ENCODE results near the gene MRC1.

MRC1 gene

GRCh38 chr10:17847585-17848296, 38.6 kb downstream of the MRC1 start:
- DNase-seq (ENCODE audit: low spot score): no peak

GRCh38 chr10:17848646-17849045, 39.5 kb downstream of the MRC1 start:
- DNase-seq (ENCODE audit: low spot score): no peak

DNA sequence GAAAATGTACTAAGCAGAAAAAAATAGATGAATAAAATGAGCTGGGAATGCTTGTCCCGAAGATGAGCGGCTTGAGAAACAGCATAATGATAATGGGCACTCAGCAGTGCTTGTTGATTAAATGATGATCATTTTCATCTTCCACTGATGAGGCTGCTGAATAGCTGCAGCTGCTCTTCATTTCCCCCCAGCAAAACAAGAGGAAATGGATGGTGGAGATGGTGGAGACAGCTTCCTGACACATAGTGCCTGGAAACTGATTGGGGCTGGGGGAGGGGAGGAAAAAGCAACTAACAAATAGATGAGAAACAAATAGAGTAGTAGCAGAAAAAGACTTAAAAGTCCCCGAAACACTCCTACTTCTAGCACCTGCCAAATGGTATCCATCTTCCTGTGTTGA, 41.4 kb downstream of the MRC1 start:
- DNase-seq (ENCODE audit: low spot score): no peak

DNA sequence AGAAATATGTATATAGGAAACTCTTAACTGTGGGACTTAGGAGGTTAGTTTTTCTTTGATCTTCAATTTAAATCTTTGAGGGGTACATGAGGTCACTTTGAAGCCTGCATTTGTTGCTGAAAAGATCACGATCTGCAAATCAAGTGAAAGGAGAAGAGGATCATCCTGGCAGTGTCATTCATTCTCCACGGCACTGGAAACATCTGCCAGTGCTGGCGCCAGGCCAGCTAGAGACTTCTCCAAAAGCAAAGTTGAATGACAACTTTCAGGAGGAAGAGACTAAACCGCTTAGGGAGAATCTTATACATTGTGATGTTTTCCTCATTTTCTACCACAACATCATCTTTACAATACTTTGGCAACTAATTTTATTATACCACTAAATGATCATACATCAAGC, 42.5 kb downstream of the MRC1 start:
- DNase-seq (ENCODE audit: low spot score): no peak

DNA sequence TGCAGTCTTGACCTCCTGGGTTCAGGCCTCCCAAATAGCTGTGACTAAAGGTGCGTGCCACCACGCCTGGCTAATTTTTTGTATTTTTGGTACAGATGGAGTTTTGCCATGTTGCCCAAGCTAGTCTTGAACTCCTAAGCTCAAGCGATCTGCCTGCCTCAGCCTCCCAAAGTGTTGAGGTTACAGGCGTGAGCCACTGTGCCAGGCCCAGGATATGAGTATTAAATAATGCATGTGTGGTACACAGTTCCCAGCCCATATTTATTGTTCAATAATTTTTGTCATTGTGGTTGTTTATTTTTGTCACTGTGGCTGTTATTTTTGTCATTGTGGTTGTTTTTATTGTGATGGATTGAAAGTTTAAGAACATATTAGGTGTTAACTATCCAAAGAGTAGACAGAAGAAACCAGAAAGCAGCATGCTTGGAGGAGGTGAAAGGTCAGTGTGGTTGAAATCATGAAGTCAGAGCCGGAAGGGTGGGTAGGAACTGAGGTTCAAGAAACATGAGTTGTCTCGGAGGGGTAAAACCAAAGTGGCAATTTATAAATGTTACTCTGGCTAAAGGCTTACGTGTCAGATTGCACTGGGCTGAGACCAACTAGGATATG, 45.0 kb downstream of the MRC1 start:
- DNase-seq (ENCODE audit: low spot score): no peak

DNA sequence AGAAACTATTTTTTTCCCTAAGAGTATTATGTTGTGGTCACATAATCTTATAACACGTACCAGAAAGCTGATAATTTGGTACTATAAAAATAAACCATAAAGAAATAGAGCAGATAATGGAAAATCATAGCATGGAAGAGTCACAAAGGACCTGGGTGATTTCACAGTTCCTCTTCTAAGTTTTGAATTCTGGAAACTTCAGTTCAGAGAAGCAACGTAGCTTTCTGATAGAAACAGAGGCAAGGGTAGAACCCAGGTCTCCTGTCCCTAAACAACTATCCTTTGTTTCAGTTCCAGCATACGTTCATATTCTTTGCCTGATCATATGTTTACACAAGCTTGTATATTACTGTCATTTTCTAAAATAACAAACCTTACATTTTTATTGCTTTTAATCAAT, 47.9 kb downstream of the MRC1 start:
- no peak for DNase-seq (ENCODE audit: low spot score)

DNA sequence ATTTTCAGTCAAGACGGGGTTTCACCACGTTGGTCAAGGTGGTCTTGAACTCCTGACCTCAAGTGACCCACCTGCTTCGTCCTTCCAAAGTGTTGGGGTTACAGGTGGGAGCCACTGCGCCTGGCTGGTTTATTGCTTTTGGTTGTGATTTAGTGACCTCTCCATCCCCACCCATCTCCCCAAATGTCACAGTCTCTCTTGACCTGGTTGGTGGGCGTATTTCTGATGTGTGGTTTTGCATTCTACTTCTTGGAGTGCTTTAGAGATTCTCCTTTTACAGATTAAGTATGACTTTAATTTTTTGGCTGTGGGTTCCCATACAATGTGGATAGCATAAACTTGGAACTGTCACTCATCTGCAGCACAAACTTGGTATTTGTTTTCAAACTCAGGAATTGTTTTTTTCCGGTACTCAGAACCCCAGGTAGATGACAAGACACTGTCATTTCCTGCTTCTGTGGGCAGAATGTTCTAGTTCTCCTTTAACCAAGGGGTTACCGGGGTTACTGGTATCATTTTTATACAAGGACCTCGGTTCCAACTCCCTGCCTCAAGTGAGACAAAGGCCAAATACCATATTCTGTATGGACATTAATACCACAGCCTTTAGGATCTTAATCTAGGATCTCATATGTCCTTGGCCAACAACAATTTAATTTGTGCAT, 50.5 kb downstream of the MRC1 start:
- no peak for DNase-seq (ENCODE audit: low spot score)

DNA sequence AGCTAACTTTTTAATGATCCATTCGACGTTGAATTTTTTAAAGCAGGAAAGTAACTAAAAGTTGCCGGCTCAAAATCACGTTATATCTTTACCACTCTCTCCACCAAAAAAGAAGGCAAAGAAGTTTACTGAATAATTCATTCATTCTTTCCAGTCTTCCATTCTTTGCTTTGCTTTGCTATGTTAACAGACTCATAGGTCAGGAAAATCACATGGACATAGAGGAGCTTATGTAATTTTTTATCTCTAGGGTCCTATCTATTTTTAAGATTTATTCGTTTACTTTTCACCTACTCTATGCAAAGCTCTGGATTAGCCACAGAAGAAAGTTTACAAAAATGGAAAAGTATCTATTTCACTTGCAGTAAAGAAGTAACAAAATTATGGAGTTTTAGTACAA, 52.6 kb downstream of the MRC1 start:
- no peak for DNase-seq (ENCODE audit: low spot score)

- no peak for DNase-seq (ENCODE audit: low spot score)
Observed at GRCh38 chr10:17865351-17865750, 56.2 kb downstream of the MRC1 start.

- DNase-seq (ENCODE audit: low spot score): no peak
Observed at GRCh38 chr10:17866346-17866745, 57.2 kb downstream of the MRC1 start.

DNA sequence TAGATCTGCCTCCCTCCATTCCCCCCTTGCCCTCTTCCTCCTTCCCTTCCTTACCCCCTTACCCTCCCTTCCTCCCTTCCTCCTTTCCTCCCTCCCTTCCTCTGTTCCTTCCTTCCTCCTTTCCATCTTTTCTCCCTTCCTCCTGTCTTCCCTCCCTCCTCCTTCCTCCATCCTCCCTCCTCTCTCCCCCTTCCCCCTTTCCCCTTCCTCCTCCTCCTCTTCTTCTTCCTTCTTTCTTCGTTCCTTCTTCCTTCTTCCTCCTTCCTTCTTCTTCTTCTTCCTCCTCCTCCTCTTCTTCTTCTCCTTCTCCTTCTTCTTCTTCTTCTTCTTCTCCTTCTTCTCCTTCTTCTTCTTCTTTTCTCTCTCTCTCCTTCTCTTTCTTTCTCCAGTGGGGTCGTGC, 57.9 kb downstream of the MRC1 start:
- no peak for DNase-seq (ENCODE audit: low spot score)

DNA sequence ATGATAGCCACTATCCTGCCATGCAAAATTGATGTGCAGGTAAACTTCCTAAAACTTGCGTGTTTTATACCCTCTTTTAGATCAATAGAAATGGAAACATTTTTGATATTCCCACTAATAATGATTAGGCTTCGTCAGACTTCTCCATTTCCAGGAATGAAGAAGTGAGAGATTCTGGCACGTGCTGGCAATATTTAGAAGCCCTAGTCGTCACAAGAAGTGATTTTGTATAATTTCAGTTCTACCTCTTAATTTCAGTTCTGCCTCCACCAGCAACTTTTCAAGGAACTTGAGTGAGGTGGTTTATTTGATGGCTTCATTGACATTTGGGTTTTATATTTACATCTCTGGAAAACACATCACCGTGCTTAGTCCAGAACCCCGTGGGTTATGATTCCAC, 61.9 kb downstream of the MRC1 start:
- DNase-seq (ENCODE audit: low spot score): no peak

DNA sequence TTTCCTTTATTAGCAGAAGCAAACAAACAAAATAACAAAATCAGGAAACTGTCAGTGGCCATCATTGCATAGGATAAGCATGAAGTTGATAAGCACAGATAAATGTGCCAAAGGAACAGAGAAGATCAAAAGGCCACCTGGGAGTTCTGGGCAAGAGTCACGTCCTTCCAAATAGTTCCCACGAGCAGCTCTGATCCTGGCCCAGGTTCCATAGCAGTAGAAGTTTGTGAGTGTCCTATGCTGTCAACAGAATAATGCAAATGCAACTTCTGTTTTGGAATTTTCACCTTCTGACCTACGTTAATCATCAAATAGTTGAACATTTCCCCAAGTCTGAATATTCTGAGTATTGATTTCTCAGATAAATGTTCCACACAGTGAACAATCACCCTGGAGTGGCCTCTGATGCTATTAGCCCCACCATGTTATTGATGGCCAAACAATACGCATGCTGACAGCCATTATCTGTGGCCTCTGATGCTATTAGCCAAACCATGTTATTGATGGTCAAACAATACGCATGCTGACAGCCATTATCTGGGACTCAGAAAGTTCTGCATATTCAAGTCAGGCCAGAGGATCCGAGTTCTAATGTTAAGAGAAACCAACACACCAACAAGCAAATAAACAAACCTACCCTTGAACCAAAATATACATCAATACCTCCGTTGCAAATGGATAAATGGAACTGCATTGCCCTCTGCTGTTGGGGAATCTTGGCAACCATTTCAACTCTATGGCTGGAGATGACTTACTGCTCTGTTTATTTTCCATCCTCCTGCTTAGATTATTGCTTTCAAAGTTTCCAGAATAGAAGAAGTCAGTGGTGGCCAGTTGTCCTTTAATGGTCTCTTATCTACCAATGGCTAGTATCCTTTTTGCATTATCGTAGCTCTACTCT, 63.3 kb downstream of the MRC1 start:
- DNase-seq (ENCODE audit: low spot score): no peak

DNA sequence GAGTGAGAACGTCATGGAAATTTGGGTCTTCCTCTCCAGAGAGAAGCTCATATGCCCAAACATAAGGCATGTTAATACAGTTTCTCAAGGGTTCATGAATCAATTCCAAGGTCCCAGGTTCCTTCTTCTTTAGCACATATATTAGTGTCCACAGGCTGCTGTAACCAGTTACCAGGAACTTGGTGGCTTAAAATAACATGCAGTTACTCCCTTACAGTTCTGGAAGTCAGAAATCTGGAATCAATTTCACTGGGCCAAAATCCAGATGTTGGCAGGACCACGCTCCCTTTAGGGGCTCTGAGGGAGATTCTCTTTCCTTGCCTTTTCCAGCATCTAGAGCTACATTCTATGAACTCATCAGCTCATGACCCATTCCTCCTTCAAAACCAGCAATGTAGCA, 64.8 kb downstream of the MRC1 start:
- DNase-seq (ENCODE audit: low spot score): no peak

DNA sequence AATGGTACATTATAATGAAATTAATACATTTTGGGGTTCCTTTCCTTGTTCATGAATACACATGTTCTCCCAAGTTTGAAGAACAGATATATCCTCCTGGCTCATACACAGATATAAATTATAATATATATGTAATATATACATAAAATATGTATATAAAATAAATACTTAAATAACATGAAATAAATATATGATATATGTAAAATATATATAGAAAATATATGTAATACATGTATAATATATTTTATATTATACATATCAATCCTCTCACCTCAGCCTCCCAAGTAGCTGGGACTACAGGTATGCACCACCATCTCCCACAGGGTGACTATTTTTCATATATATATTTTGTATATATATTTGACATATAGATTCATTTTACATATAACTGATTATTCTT, 68.0 kb downstream of the MRC1 start:
- DNase-seq (ENCODE audit: low spot score): no peak

- no peak for DNase-seq (ENCODE audit: low spot score)
Observed at GRCh38 chr10:17878896-17879295, 69.7 kb downstream of the MRC1 start.

DNA sequence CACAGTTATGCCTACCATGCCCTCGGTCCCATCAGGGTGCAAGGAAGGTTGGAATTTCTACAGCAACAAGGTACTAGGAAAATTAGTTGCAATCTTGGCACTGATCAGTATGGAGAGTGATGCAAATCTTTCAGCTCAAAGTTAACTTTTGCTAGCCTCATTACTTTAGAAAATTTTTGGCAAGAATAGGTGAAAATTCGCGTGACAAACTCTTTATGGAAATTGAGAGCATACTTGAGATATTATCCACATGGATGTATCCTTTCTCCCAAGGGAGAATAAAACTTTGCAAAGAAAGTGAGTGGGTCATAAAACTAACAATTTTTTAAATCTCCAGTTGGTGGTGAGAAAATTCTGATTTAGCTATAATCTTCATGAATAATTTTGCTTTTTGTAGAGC, 71.5 kb downstream of the MRC1 start:
- DNase-seq (ENCODE audit: low spot score): no peak

GRCh38 chr10:17882557-17882956, 73.4 kb downstream of the MRC1 start:
- no peak for DNase-seq (ENCODE audit: low spot score)

- no peak for DNase-seq (ENCODE audit: low spot score)
Observed at GRCh38 chr10:17883621-17884020, 74.5 kb downstream of the MRC1 start.

- DNase-seq (ENCODE audit: low spot score): no peak
Observed at GRCh38 chr10:17888189-17888588, 79.0 kb downstream of the MRC1 start.

GRCh38 chr10:17891435-17891834, 82.3 kb downstream of the MRC1 start:
- no peak for DNase-seq (ENCODE audit: low spot score)

GRCh38 chr10:17904564-17904963, 95.4 kb downstream of the MRC1 start:
- DNase-seq (ENCODE audit: low spot score): no peak

DNA sequence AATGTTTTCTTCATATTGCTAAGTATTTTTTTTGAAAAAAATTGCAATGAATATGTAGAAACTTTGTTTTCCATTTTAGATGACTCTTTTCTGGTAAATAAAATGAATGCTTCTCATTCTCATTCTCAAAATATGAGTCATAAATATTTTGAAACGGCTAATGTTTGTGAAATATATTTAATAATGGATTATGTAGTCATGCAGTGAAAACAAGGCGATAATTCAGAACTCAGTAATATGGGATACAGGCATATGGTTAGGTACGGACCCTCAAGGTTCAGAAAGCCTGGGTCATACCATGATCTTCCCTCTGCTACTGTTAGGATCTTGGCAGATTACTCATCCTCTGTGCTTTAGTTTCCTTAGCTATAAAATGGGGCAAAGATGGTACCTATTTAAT, 96.3 kb downstream of the MRC1 start:
- no peak for DNase-seq (ENCODE audit: low spot score)
